DND-41 (cell line): ENCODE data around the gene MGME1.

Experiments
- EZH2 ChIP-seq: IDR thresholded peaks from 3 replicates; pipeline ENCODE4 v1.6.1; 2012; ENCODE audit warnings: borderline replicate concordance, low read depth, mild to moderate bottlenecking, moderate library complexity, low read length, inconsistent platforms; ENCODE audit not compliant: severe bottlenecking
- TF ChIP-seq, protein P1 (sequence below): IDR thresholded peaks from 2 replicates; pipeline ENCODE4 v1.5.1; 2012; ENCODE audit warnings: borderline replicate concordance, low read length, moderate library complexity, mild to moderate bottlenecking; ENCODE audit not compliant: poor library complexity, severe bottlenecking; ENCODE audit errors: extremely low read depth

DNA sequence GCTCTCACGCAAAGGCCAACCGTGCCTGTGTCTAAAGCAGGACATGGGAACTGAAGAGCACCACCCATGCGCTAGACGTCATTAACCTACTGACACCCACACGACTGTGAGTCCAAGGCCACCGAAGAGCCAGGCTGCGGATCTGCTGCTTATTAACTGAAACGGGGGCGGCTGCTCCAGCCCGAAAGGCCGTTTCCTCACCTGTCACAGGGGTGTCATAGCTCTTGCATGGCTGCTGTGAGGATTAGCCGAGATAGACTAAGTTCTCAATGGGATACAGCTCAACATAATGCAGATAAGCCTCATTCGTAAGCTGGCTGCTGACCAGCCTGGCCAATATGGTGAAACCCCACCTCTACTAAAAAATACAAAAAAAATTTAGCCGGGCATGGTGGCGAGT lies 62.2 kb downstream of the MGME1 start:
- TF ChIP-seq, protein P1, sequence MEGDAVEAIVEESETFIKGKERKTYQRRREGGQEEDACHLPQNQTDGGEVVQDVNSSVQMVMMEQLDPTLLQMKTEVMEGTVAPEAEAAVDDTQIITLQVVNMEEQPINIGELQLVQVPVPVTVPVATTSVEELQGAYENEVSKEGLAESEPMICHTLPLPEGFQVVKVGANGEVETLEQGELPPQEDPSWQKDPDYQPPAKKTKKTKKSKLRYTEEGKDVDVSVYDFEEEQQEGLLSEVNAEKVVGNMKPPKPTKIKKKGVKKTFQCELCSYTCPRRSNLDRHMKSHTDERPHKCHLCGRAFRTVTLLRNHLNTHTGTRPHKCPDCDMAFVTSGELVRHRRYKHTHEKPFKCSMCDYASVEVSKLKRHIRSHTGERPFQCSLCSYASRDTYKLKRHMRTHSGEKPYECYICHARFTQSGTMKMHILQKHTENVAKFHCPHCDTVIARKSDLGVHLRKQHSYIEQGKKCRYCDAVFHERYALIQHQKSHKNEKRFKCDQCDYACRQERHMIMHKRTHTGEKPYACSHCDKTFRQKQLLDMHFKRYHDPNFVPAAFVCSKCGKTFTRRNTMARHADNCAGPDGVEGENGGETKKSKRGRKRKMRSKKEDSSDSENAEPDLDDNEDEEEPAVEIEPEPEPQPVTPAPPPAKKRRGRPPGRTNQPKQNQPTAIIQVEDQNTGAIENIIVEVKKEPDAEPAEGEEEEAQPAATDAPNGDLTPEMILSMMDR = no peak
- no peak for TF ChIP-seq EZH2
